NT2/D1 (cell line): Measurements from ENCODE around the gene TMEM242.

Experiments
- SUZ12 ChIP-seq: IDR thresholded peaks from 2 replicates; pipeline ENCODE4 v1.6.1; 2011; ENCODE audit not compliant: insufficient read length, insufficient read depth; ENCODE audit errors: extremely low read depth
- YY1 ChIP-seq: IDR thresholded peaks from 2 replicates; pipeline ENCODE4 v1.6.1; 2011; ENCODE audit not compliant: insufficient read length, insufficient read depth
- ZNF274 ChIP-seq: IDR thresholded peaks from 2 replicates; pipeline ENCODE4 v1.6.1; 2011; ENCODE audit warnings: mild to moderate bottlenecking, low read depth, low read length

DNA sequence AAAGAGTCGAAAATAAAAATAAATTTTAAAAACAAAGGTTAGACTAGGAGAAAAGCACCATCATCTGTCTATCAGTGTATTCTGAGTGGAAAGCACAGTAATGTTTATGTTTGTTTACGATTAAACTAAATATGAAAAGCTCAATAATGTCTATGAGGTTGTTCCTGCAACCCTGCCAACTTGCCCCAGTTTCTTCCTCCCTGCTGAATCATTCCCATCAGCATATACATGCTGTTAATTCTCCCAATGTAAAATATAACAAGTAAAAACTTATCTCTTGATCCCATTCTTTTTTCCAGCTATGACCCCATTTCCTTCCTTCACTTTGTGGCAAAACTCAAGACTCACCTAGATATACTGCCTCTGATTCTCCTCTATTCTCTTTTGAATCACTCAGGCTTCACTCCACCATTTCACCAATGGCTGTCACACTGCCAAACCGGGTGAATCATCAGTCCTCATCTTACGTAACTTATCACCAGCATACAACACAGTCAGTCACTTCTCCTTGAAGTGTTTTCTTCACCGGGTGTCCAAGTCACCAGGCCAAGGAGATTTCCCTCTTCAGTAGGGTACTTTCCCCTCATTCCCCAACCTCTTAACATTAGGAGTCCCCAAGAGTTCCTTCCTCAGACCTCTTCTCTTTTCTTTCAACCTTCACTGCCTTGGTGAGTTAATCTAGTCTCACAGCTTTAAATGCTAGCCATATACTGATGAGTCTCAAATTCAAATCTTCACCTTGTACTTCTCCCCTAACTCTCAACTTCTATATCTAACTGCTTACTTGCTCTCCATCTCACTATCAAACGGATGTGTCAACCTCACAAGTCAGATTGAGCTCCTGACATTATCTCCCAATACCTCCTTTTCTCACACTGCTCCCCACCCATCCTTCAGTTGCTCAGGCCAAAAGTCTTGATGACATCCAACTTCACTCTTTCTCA, 6.2 kb downstream of the TMEM242 start:
- no peak for TF ChIP-seq YY1
- TF ChIP-seq ZNF274: no peak
- TF ChIP-seq SUZ12: no peak
